ENCODE results near the gene FRMD5.

FRMD5 gene

DNA sequence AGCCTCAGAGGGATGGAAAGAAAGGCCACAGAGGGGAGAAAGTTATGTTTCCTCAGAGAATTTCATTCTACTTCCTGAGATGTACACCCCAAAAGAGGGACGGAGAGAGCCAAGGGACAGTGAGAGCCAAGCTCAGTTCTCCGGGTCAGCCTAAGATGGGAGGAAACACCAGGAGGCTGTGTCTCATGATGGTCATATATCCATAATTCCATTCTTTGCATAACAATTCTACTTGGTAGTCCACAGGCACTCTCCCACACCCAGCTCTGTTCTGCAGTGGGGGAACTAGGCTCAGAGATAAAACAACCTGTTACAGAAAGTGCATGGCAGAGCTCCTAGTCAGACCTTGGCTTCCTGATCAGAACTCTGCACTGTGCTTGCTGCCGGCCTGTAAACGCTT is 313.8 kb downstream of the FRMD5 start:
- Histone ChIP-seq H3K9me3 (ENCODE audit: insufficient read depth, low read length) (no peaks in the 10 kb centered on the region), H3K27ac (ENCODE audit: low read length) (no peak overlapping the region), H3K4me3 (ENCODE audit: low read length) (no peak overlapping the region), H2AFZ (ENCODE audit: low read depth, low read length) (no peak overlapping the region), H3K4me1 (ENCODE audit: low read length) (no peaks in the 10 kb centered on the region), H3K9ac (ENCODE audit: low read length) (no peak overlapping the region), H3K36me3 (replicated peaks; ENCODE audit: low read depth, low read length) (peaks cover 55% of the 10 kb centered on the region), H3K4me2 (ENCODE audit: low read length) (no peak overlapping the region), H3K27me3 (ENCODE audit: low read depth, low read length) (no peaks in the 10 kb centered on the region), H3K79me2 (ENCODE audit: low read length) (no peaks in the 10 kb centered on the region), H4K20me1 (ENCODE audit: insufficient read depth, low read length) (no peaks in the 10 kb centered on the region)
- no peak for TF ChIP-seq EZH2phosphoT487 (IDR thresholded peaks at IDR 0.05; ENCODE audit: low read depth)
- TF ChIP-seq, protein P1, sequence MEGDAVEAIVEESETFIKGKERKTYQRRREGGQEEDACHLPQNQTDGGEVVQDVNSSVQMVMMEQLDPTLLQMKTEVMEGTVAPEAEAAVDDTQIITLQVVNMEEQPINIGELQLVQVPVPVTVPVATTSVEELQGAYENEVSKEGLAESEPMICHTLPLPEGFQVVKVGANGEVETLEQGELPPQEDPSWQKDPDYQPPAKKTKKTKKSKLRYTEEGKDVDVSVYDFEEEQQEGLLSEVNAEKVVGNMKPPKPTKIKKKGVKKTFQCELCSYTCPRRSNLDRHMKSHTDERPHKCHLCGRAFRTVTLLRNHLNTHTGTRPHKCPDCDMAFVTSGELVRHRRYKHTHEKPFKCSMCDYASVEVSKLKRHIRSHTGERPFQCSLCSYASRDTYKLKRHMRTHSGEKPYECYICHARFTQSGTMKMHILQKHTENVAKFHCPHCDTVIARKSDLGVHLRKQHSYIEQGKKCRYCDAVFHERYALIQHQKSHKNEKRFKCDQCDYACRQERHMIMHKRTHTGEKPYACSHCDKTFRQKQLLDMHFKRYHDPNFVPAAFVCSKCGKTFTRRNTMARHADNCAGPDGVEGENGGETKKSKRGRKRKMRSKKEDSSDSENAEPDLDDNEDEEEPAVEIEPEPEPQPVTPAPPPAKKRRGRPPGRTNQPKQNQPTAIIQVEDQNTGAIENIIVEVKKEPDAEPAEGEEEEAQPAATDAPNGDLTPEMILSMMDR (IDR thresholded peaks at IDR 0.05; ENCODE audit: low read depth, low read length), result no peak

DNA sequence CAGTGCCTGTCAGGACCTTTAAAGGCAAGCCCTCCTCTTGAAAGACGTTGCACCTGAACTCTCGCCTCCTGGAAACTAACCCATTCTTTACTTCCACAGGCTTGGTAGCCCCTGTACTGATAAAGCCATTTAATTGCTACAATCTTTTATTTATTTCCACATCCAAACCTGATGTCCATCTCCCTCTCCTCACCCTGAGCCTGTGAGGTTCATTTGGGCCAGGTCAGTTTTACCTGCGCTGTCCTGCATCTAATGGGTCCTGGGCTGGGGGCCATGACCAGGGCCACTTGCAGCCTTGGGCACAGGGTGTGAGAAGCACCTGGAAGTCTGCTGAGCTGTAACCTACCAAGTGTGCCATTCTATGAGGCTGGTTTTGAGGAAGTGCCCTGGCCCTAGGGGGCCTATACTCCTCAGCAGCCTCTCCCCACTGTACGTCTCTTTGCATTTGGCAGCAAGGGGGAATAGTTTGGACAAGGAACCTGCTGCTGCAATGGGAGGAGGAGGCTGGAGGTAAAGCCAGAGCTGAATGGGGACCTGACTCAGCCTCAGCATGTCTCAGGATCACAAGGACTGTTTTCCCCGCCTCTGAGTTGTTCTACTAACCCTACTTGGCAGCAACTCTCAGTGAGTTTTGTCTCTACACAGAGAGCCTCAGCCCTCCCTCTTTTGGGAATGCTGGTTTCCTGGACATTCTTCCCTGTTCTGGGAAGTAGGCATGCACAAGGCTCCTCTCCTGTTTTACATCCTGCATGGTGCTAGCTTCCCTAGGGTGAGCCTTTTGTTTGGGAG is 314.5 kb downstream of the FRMD5 start:
- no peak overlapping the region for H3K4me2 ChIP-seq (ENCODE audit: low read length)
- H3K27ac ChIP-seq (ENCODE audit: low read length), result no peak overlapping the region
- H2AFZ ChIP-seq (ENCODE audit: low read depth, low read length), result no peak overlapping the region
- no peaks in the 10 kb centered on the region for H3K9me3 ChIP-seq (ENCODE audit: insufficient read depth, low read length)
- no peak overlapping the region for H3K9ac ChIP-seq (ENCODE audit: low read length)
- H4K20me1 ChIP-seq (ENCODE audit: insufficient read depth, low read length), result no peaks in the 10 kb centered on the region
- H3K79me2 ChIP-seq (ENCODE audit: low read length), result no peaks in the 10 kb centered on the region
- H3K36me3 ChIP-seq (replicated peaks; ENCODE audit: low read depth, low read length), result peaks cover 52% of the 10 kb centered on the region
- no peaks in the 10 kb centered on the region for H3K27me3 ChIP-seq (ENCODE audit: low read depth, low read length)
- TF ChIP-seq, protein P1 (IDR thresholded peaks at IDR 0.05; ENCODE audit: low read depth, low read length), result no peak
- TF ChIP-seq EZH2phosphoT487 (IDR thresholded peaks at IDR 0.05; ENCODE audit: low read depth), result no peak
- H3K4me1 ChIP-seq (ENCODE audit: low read length), result no peaks in the 10 kb centered on the region
- no peak overlapping the region for H3K4me3 ChIP-seq (ENCODE audit: low read length)

DNA sequence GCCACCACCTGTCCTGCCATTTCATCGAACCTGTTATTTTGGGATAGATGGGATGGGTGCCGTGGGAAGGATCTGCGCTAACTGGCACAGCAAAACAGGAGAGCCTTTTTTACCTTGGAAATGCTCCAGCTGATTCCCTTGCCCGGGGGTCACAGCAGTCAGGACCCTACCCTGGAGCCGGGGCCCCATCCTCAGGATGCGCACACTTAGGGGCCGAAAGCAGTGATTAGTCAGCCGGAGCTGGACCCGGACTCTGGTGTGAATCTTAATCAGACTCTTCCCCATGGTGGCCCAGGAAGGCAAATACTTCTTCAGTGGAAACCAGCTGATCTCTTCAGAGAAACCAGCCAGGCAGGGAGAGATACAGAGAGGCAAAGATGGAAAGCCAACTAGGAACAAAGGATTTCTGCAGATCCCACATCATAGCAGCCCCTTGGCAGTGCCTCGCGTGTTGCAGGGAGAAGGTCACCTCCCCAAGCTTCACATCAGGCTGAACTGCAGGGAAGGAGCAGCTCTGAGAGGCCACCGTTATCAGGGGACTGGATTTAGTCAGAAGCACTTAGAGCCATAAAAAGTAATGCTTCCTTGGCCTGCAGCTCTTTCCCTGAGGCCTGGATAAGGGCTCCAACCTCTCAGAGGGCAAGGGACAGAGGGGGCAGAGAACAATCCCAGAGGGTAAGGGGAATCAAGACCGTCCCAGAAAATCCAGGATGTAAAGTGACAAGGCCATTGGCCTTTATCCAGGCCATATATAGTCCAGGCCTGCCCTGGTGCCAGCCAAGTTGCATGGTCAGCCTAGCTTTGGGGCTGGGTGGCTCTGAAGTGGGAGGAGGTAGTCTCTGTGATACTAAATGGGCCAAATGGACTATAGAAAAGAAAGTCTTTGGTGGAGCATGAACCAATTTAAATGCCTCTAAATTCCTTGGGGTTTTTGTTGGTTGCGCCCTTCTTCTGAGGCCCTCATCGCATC is 315.4 kb downstream of the FRMD5 start:
- Histone ChIP-seq H3K79me2 (ENCODE audit: low read length) (no peaks in the 10 kb centered on the region), H3K9ac (ENCODE audit: low read length) (no peak overlapping the region), H3K4me3 (ENCODE audit: low read length) (no peak overlapping the region), H3K27ac (ENCODE audit: low read length) (no peak overlapping the region), H3K27me3 (ENCODE audit: low read depth, low read length) (no peaks in the 10 kb centered on the region), H3K9me3 (ENCODE audit: insufficient read depth, low read length) (no peaks in the 10 kb centered on the region), H2AFZ (ENCODE audit: low read depth, low read length) (no peak overlapping the region), H3K4me2 (ENCODE audit: low read length) (no peak overlapping the region), H3K36me3 (replicated peaks; ENCODE audit: low read depth, low read length) (peaks cover 50% of the 10 kb centered on the region), H3K4me1 (ENCODE audit: low read length) (no peaks in the 10 kb centered on the region), H4K20me1 (ENCODE audit: insufficient read depth, low read length) (no peaks in the 10 kb centered on the region)
- no peak for TF ChIP-seq EZH2phosphoT487 (IDR thresholded peaks at IDR 0.05; ENCODE audit: low read depth)
- TF ChIP-seq, protein P1 (IDR thresholded peaks at IDR 0.05; ENCODE audit: low read depth, low read length), result no peak

DNA sequence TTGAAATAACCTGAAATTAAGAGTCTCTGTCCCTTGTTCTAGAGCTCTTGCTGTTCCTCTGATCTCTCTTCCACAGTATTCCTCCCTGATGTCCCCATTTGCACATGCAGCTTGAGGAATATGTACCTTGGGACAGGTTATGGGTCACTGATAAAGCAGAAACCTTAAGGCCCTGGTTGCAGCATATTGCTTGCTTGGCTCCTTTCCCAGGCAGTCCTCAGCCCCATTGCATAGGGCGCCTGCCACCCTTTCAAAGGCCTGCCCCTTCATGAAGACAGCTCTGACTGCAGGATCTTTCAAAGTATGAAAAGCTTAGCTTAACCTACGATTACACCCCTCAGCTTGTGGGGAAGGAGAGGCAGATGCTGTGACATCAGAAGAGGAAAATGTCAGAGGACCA is 316.6 kb downstream of the FRMD5 start:
- no peak overlapping the region for H3K9ac ChIP-seq (ENCODE audit: low read length)
- H3K36me3 ChIP-seq (replicated peaks; ENCODE audit: low read depth, low read length), result peaks cover 49% of the 10 kb centered on the region
- H3K9me3 ChIP-seq (ENCODE audit: insufficient read depth, low read length), result no peaks in the 10 kb centered on the region
- no peak overlapping the region for H3K27ac ChIP-seq (ENCODE audit: low read length)
- H3K4me1 ChIP-seq (ENCODE audit: low read length), result no peaks in the 10 kb centered on the region
- H4K20me1 ChIP-seq (ENCODE audit: insufficient read depth, low read length), result no peaks in the 10 kb centered on the region
- no peak overlapping the region for H3K4me2 ChIP-seq (ENCODE audit: low read length)
- H3K4me3 ChIP-seq (ENCODE audit: low read length), result no peak overlapping the region
- H3K79me2 ChIP-seq (ENCODE audit: low read length), result no peaks in the 10 kb centered on the region
- no peak for TF ChIP-seq EZH2phosphoT487 (IDR thresholded peaks at IDR 0.05; ENCODE audit: low read depth)
- TF ChIP-seq, protein P1 (IDR thresholded peaks at IDR 0.05; ENCODE audit: low read depth, low read length), result no peak
- no peak overlapping the region for H2AFZ ChIP-seq (ENCODE audit: low read depth, low read length)
- H3K27me3 ChIP-seq (ENCODE audit: low read depth, low read length), result no peaks in the 10 kb centered on the region

Measured in OCI-LY3 (cell line).